Activated CD4-positive, alpha-beta T cell treated with anti-CD3 and anti-CD28 coated beads, Interleukin-2, amount 50 U/mL, for 4 hours (primary cell): ENCODE measurements around the gene MMD2.
"Not testable (repeated sequence)": the region's sequence is repeated elsewhere in the genome, so short reads cannot be mapped to it uniquely, and the experiment has no call there.

Source experiments
- DNase-seq, 2 experiments: peaks; one replicate each; pipeline ENCODE4 v3.0.0-alpha.2; 2020

Gene MMD2, protein sequence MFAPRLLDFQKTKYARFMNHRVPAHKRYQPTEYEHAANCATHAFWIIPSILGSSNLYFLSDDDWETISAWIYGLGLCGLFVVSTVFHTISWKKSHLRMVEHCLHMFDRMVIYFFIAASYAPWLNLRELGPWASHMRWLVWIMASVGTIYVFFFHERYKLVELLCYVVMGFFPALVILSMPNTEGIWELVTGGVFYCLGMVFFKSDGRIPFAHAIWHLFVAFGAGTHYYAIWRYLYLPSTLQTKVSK

DNA sequence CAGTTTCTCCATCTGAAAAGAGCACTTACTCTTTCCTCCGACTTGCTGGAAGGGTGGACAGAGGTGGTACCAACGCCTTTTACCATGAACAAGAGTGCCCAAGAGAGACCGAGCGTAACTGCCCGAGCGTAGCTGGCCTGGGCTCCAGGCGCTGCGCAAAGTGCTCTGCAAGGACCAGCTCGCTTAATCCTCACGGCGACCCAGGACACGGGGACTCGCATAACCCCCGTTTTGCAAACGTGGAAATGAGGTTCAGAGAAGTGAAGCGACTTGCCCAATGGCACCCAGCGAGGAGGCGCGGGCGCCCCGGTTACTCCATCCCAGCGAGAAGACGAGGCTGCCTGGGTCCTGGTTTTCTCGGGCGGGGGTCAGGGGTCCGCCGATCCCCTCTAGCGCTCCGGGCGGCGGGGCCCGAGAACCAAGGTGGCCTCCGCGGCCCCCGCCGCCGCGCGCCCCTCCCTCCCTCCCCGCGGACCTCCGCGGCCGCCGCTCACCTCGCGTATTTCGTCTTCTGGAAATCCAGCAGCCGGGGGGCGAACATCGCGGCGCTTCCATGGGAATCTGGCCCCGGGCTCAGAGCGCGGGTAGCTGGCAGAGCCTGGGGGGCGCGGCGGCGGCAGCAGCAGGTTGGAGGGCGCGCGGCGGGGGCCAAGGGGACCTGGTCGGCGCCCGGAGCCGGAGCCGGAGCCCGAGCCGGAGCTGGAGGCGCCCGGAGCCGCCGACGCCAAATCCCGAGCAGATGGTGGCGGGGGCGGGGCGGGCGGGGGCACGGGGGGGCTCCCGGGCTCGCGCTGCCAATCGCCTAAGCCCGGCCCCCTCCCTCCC, at the start of gene MMD2:
TSS of gene MMD2 (minus strand) at position 711 of the 825 bp plus-strand sequence. CDS start at position 541, 170 bp downstream.
- no peak for DNase-seq

DNA sequence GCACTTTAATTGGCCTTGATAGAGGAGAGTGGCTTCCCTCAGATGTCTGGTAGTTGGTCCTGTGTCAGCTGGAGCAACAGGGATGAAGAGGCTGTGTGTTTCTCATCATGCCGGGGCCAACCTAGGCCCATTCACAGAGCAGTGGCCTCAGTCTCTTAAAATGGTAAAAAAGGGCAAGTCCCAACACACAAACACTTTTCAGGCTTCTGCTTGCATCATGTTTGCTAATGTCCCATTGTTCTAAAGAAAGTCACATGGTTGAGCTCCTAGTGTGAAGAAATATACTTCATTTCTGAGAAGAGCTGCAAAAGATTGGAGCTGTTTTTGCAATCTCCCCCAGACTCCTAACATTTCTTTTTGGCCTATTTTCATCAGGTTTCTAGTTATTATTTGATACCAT, 46.1 kb upstream of the MMD2 start:
- DNase-seq: no peak

DNA sequence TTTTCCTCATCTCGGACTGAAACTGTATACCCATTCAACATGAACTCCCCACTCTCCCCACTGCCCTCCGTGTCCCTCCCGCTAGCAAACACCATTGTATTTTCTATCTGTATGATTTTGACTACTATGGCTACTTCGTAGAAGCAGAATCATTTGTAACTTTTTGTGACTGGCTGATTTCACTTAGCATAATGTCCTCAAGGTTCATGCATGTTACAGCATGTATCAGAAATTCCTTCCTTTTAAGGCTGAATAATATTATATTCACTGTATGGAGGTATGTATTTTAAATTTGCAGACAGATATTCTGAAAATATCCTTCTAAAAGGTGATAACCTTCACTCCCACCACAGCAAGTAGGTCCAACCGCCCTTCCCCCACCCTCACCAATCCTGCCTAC, 42.9 kb upstream of the MMD2 start:
- no peak for DNase-seq

DNA sequence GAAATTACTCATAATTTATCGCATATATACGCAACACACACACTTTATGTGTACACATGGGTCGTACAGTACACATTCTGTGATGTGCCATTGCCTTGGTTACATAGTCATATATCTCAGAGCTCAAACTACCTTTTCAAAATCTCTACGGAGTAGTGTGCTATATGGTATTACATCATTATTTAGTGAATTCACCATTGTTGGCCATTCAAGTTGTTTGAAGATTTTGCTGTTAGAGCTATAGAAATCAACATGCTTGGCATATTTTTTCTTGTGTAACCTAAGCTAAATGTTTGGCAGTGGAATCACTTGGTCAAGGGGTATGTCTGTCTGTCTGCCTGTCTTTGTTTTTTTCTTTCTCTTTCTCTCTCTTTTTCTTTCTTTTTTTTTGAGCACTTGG, 42.0 kb upstream of the MMD2 start:
- DNase-seq: no peak

DNA sequence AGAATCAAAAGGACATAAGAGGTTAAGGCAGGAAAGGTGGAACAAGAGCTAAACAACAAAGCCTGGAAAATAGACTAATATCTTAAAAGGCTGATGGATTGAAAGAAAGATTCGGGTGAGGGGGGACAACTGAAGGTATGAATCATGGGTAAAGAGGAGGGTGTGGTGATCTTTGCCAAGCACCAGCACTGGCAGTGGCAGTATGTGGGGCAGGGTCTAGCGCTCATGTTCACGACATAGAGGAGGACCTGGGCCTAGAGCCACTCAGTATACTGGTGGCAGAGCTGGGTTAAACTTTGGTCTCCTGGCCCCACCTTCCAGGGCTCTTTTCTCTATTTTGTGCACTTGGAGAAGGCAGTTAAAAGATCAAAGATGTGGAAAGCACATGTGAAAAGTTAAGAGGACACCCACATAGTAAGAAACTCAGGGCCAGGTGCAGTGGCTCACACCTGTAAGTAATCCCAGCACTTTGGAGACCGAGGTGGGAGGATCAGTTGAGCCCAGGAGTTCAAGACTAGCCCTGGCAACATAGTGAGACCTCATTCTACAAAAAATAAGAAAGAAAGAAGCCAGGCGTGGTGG, 40.5 kb upstream of the MMD2 start:
- DNase-seq: no peak

DNA sequence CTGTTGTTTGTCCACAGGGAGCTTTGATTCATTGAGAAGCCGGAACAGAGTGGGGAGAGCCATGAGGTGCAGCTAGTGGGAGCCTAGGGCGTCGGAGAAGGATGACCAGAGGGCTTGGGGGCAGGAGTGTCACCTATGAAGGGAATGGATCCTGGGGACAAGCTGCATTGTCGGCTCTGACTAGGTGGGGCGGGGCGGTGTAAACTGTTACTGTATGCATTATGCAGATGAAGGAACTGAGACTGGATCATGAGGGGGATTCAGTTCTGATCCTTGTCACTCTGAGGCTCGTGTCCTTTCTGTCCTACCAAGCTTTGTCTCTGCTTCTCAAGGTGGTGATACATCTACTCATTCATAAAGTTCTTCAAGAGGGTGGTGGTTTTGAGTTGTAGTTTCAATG, 39.9 kb upstream of the MMD2 start:
- DNase-seq: no peak

DNA sequence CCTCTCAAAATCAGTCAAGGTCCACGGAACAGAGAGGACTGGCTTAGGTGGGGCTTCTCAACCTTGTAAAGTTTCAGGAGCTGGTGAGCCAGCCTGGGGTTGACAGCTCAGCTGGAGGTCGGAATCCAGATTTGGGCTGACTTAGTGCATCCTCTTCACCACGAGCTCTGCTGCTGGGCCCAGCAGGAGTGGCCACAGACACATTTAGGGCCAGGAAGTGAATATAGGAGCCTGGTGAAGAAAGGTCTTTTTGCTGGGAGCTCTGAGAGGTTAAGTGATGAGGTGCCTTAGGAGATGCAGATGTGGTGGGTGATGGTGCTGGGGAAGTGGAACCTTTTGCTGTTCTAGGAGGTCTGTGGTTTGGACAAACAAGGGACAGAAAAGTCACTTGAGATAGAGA, 39.3 kb upstream of the MMD2 start:
- DNase-seq: no peak

DNA sequence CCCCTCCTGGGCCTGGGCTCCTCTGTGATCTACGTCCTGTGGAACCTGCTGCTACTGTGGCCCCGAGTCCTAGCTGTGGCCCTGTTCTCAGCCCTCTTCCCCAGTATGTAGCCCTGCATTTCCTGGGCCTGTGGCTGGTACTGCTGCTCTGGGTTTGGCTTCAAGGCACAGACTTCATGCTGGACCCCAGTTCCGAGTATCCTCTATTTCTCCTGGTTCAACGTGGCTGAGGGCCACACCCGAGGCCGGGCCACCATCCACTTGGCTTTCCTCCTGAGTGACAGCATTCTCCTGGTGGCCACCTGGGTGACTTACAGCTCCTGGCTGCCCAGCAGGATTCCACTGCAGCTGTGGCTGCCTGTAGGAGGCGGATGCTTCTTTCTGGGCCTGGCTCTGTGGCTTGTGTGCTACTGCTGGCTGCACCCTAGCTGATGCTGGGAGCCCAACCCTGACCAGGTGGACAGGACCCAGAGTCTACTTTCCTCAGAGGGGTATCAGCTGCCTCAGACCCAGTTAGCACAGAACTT, 37.8 kb upstream of the MMD2 start:
- no peak for DNase-seq

DNA sequence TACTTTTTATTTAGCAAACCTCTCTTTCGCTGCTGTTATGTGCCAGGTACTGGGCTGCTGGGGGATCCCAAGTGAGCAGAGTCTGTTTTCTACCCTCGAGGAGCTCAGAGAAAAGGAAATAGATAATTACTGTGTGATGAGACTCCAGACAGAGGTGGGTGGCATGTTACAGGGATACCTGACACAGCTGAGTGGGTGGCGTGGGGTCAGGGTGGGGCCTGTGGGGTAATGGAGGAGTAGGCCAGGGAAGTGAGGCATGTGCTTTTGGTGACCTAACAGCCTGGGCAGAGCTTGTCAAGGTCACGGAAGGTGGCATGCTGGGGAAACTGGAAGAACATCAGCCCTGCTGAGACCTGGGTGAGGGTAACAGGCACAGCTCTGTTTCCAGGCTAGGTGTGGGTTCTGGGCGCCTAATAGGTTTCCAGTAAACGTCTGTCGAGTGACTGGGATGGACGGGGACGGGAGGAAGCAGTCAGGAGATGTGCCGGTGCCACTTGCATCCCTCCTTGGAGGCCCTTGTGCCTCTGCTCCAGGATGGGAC, 36.5 kb upstream of the MMD2 start:
- DNase-seq: no peak

DNA sequence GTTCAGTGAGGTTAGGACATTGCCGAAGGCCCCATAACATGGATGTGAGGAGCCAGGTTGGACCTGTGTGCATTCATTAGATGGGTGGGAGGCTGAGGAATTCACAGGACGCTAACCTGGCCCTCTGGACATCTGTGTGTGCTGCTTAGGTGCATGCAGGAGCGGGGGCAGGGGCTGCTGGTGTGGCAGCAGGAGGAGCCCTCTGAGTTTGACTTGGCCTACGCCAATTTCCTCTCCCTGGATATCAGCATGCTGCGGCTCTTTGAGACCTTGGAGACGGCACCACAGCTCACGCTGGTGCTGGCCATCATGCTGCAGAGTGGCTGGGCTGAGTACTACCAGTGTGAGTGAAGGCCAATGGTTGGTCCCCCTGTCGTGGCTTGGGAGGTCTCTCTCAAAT, 34.5 kb upstream of the MMD2 start:
- no peak for DNase-seq

DNA sequence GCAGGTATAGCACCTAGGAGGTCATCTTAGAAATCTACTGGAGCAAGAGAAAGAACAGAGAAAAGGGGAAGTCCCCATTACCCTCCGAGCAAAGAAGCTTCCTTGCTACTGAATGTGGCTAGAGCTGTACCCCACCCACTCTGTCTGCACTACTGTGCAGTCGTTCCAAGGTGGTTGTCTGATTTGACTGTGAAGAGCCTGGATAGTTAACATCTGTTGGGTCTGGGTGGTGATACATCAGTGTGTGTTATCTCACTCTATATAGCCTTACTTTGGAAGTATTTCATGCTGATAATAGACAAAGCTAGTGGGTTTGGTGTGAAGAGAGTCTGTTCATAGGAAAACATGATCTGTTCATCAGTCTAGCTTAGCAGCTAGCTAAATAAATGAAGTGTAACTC, 23.8 kb upstream of the MMD2 start:
- not testable (repeated sequence) for DNase-seq

DNA sequence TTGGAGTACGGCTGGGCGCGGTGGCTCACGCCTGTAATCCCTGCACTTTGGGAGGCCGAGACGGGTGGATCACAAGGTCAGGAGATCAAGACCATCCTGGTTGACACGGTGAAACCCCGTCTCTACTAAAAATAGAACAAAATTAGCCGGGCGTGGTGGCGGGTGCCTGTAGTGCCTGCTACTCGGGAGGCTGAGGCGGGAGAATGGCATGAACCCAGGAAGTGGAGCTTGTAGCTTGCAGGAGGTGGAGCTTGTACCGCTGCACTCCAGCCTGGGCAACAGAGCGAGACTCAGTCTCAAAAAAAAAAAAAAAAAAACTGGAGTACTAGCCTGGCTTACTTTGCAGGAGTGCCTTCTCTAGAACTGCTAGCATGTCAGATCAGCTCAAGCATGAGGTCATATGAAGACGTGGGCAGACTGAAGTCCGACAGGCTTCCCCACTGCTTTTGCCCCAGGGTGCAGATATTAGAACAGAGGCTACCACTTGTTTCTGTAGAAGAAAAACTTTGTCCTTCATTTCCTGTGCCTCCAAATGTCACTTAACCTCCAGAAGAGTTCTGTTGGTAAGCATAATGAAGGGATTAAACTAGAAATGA, 22.4 kb upstream of the MMD2 start:
- DNase-seq: not testable (repeated sequence)

DNA sequence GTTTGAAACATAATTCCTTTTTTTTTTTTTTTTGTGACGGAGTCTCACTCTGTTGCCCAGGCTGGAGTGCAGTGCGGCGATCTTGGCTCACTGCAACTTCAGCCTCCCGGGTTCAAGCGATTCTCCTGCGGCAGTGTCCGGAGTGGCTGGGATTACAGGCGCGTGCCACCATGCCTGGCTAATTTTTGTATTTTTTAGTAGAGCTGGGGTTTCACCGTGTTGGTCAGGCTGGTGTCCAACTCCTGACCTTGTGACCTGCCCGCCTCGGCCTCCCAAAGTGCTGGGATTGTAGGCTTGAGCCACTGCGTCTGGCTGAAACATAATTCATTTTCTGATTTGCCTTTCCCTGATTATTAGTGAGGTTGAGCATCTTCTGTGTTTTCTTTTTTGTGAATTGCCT, 16.6 kb upstream of the MMD2 start:
- DNase-seq: not testable (repeated sequence)

DNA sequence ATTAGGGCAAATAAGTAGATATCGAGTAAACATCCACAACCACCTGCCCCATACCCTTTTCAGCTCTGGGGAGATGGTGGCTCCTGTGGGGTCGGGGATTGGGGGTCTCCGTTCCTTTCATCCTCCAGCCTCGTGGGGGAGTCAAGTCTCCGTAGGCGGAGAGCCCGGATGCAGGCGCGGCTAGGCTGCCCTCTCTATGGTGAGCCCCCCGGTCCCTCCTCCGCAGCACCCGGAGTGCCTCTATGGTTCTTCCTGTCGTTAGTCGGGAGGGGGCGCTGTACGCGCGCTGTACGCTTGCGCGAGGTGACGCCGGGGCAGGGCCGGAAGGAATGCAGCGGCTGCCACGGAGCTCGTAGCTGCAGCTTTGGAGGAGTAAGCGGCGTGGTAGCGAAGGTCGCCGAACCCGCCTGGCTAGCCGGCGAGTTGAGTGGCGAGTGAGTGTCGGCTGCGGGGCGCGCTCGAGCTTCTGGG, 14.8 kb upstream of the MMD2 start:
- peak; percentile 87 to 88 for DNase-seq

DNA sequence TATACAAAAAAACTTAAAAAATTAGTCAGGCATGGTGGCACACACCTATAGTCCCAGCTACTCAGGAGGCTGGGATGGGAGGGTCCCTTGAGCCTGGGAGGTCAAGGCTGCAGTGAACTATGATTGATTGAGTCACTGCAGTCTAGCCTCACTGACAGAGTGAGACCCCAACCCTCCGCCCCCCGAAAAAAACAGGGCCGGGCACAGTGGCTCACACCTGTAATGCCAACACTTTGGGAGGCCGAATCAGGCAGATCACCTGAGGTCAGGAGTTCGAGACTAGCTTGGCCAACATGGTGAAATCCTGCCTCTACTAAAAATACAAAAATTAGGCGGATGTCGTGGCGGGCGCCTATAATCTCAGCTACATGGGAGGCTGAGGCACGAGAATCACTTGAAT, 13.5 kb upstream of the MMD2 start:
- DNase-seq: not testable (repeated sequence)

DNA sequence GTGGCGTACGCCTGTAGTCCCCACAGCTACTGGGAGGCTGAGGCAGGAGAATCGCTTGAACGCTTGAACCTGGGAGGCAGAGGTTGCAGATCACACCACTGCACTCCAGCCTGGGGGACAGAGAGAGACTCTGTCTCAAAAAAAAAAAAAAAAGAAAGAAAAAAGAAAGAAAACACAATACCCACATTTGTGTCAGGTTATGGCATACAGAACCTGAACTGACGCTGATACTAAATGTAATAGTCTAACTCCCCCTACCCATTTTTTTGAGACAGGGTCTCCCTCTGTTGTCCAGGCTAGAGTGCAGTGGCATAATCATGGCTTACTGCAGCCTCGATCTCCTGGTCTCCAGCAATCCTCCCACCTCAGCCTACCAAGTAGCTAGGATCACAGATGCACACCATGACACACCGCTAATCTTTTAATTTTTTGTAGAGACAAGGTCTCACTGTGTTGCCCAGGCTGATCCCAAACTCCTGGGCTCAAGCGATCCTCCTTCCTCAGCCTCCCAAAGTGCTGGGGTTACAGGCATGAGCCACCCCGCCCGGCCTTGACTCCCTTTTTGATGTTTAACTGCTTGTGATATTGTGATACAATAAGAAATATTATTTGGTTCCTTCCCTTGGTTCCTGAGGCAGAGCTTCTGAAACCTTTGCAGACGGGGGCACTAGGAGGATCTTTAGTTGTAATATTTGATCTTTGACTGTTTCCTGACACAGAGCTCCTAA, 6.5 kb upstream of the MMD2 start:
- DNase-seq: no peak

DNA sequence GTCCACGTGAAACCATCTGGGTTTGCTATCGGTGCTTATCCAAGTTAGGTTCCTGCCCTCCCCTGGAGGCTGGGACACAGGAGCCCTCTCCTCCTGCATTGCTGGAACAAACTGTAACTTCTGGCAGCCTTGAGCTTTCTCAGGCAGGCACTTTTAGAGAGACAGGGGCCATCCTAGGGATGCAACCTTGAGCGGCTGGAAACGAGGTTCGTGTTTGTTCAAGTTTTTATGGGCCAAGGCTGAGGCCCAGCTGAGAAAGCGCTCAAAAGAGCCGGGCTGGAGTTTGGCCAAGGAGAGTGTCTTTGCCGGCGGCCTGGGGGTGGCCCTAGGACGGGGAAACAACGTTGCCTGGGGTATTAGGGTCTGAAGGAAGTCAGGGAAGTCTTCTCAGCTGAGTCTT, 5.5 kb upstream of the MMD2 start:
- DNase-seq: no peak

DNA sequence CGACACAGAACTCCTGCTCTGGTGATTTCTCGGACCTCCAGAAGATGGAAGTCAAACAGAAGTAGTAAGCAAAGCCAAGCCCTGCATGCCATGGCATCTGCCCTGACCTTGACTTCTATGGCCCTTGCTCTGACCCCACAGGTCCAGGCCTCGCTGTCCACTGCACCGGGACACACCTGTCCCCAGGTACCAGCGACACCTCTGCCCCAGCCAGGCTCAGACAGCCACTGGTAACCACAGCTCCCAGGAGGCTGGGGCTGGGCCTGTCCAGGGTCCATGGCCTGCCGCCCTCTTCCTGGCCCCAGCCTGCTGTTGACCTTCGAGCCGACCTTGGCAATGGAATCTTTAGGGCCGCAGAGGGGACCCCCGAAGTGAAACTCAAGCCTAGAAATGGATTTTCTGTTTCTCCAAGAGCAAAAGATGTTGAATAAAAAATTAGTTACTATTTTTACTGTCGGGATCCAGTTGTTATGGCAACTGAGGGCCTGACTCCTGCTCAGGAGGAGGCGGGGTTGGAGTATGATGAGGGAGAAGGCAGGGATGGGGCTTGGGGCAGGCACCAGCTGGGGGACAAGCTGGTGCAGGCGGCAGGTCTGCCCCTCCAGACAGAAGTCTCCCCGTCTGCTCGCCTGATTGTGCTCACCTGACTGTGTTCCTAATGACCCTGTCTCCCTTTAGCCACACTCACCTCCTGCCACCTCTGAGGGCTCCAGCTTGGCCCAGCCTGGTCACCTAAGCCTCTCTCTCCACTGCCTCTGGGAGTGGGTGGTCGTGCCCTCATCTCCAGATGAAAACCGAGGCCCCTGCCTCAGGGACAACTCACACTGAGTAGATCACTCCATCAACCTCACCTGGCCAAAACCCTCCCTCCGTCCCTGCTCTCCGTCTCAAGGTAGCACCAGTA, 4.1 kb upstream of the MMD2 start:
- DNase-seq: no peak

DNA sequence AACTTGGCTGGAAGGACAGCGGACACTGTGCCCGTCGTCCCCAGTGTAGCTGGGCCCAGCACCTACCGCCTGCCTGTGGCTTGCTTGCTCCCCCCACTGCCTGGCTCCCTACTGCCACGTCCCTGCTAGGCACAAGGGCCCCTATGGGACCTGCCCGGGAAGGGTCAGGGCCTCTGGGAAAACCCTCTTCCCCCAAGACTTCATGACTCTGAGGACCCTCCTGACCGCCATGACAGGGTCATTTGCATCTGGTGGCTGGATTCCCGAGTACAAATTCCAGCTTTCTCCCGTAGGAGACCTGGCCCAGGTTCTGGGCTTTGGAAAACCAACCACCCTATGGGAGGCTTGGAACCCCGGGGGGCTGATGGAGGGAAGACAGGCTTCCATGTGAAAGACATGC, 1.4 kb upstream of the MMD2 start:
- no peak for DNase-seq

DNA sequence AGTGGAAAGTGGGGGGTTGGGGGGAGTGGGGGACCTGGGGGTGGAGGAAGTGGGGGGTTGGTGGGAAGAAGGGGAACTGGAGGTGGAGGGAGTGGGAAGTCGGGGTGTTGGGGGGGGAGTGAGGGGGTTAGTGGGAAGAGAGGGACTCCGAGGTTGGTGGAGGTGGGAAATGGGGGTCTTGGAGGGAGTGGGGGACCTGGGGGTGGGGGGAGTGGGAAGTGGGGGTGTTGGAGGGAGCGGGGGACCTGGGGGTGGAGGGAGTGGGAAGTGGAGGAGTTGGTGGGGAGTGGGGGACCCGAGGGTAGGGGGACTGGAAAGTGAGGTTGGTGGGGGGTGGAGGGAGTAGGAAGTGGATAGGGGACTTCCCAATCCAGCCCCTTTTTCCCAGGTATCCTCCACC, 906 bp upstream of the MMD2 start:
- DNase-seq: no peak

DNA sequence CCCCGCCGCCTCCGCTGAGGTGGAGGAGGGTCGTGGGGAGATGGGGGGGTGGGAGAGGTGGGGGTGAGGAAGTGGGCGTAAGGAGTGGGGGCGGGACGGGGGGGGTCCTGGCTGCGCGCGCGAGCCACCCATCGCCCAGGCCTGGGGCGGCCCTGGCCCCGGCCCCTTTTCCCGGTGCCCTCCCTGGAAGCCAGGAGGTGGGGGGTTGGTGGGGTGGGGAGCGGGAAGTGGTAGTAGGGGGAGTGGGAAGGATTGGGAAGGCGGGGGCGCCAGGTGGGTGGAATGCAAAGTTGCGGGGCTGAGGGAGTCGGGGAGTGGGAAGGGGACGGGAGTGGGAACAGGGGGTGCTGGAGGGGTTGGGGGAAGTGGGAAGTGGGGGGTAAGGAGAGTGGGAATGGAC, 319 bp upstream of the MMD2 start:
- DNase-seq: no peak
